Panc1 (cell line): ENCODE measurements around the gene SPATA1.

Source experiments
- POLR2AphosphoS5 ChIP-seq: IDR thresholded peaks from 2 replicates; pipeline ENCODE4 v1.6.1; 2012; ENCODE audit warnings: mild to moderate bottlenecking, low read depth, low read length, moderate library complexity
- TF ChIP-seq, protein P1 (sequence below): fragments of 450-650 bp; IDR thresholded peaks from 2 replicates; pipeline ENCODE4 v1.5.1; 2017; ENCODE audit warnings: mild to moderate bottlenecking
- TF ChIP-seq, protein P2 (sequence below), 2 experiments: IDR thresholded peaks; 2 replicates each; pipeline ENCODE4 v1.6.1; 2011 to 2012; ENCODE audit warnings: low read depth in 2 of 2, control low read depth in 1 of 2, low read length in 1 of 2, mild to moderate bottlenecking in 1 of 2, moderate library complexity in 1 of 2; ENCODE audit not compliant: insufficient read depth in 1 of 2

DNA sequence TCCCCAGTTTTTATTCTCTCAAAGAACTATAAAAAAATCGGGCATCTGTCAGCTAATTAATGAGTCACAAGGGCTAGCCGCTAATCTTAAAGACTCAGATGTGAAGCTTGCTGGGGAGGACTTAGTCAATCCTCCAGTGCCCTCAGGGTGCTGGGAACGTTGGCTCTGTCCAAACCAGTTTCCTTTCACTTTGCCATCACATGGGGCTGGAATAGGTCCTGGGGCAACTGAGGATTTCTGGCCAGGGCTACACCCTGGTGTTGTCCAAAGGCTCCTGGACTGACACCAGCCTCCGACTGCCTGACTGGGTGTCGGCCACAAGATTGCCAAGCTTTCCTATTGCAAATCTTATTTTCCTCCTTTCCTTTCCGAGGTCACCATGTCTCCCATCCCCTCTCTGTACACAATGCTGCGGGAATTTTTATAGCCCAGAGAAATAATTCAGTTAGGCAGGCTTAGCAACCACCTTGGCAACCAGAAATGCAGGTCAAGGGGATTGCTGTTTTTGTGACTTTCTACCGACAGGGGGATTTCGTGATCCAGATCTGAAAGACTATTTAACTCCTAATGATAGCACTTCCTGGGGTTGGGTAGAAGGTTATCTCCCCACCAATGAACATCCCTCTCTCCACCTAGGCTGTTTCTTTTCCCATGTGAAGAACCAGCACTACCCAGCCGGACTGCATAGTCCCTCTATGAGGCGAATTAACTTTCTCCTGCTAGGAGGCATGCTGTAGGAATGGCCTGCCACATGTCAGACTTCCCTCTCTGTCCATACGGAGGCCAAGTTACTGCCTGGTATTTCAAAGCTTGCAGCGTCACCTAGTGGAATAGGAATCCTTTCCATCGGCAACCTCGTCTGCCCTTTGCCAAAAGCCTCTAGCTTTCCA lies 98.0 kb downstream of the SPATA1 start:
- TF ChIP-seq, protein P1, sequence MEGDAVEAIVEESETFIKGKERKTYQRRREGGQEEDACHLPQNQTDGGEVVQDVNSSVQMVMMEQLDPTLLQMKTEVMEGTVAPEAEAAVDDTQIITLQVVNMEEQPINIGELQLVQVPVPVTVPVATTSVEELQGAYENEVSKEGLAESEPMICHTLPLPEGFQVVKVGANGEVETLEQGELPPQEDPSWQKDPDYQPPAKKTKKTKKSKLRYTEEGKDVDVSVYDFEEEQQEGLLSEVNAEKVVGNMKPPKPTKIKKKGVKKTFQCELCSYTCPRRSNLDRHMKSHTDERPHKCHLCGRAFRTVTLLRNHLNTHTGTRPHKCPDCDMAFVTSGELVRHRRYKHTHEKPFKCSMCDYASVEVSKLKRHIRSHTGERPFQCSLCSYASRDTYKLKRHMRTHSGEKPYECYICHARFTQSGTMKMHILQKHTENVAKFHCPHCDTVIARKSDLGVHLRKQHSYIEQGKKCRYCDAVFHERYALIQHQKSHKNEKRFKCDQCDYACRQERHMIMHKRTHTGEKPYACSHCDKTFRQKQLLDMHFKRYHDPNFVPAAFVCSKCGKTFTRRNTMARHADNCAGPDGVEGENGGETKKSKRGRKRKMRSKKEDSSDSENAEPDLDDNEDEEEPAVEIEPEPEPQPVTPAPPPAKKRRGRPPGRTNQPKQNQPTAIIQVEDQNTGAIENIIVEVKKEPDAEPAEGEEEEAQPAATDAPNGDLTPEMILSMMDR: peak; percentile 100
- TF ChIP-seq, protein P2, sequence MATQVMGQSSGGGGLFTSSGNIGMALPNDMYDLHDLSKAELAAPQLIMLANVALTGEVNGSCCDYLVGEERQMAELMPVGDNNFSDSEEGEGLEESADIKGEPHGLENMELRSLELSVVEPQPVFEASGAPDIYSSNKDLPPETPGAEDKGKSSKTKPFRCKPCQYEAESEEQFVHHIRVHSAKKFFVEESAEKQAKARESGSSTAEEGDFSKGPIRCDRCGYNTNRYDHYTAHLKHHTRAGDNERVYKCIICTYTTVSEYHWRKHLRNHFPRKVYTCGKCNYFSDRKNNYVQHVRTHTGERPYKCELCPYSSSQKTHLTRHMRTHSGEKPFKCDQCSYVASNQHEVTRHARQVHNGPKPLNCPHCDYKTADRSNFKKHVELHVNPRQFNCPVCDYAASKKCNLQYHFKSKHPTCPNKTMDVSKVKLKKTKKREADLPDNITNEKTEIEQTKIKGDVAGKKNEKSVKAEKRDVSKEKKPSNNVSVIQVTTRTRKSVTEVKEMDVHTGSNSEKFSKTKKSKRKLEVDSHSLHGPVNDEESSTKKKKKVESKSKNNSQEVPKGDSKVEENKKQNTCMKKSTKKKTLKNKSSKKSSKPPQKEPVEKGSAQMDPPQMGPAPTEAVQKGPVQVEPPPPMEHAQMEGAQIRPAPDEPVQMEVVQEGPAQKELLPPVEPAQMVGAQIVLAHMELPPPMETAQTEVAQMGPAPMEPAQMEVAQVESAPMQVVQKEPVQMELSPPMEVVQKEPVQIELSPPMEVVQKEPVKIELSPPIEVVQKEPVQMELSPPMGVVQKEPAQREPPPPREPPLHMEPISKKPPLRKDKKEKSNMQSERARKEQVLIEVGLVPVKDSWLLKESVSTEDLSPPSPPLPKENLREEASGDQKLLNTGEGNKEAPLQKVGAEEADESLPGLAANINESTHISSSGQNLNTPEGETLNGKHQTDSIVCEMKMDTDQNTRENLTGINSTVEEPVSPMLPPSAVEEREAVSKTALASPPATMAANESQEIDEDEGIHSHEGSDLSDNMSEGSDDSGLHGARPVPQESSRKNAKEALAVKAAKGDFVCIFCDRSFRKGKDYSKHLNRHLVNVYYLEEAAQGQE (IDR thresholded peaks at IDR 0.05; ENCODE audit: insufficient read depth in 1 of 2, low read depth in 2 of 2, low read length in 1 of 2): peak; percentile 4 to 49; a peak in 2 of 4 replicates
- TF ChIP-seq POLR2AphosphoS5: peak; percentile 62; the same call in 1 of the 2 replicates
